Chondrocyte (in vitro differentiated cells): ENCODE data around the gene UTP4. TPM values are rescaled to one million over a fixed set of nuclear protein-coding genes. Genes with fewer than 3 reads are reported as not detected.

Source experiments
- DNase-seq: peaks from one replicate; pipeline ENCODE4 v3.0.0; 2021; ENCODE audit warnings: mixed read lengths, low spot score
- H3K27ac Mint-ChIP-seq: one replicate; pipeline ENCODE4 v1.8.0; 2021; ENCODE audit warnings: mild to moderate bottlenecking, moderate library complexity, mixed read lengths; ENCODE audit not compliant: unreplicated experiment
- H3K27me3 Mint-ChIP-seq: 2 replicates; pipeline ENCODE4 v1.8.0; 2021; ENCODE audit warnings: low read depth, mixed read lengths
- H3K36me3 Mint-ChIP-seq: 2 replicates; pipeline ENCODE4 v1.8.0; 2021; ENCODE audit warnings: low read depth, mixed read lengths
- H3K4me1 Mint-ChIP-seq: 2 replicates; pipeline ENCODE4 v1.8.0; 2021; ENCODE audit warnings: low read depth, mild to moderate bottlenecking, mixed read lengths
- H3K4me3 Mint-ChIP-seq: one replicate; pipeline ENCODE4 v1.8.0; 2021; ENCODE audit warnings: mild to moderate bottlenecking, moderate library complexity, mixed read lengths; ENCODE audit not compliant: unreplicated experiment
- H3K9me3 Mint-ChIP-seq: 2 replicates; pipeline ENCODE4 v1.8.0; 2021; ENCODE audit warnings: low read depth, mixed read lengths
- total RNA-seq: library from RNA; stranded (reverse); gene quantifications from 3 replicates; pipeline ENCODE4 v1.2.1, GENCODE V29; 2021
- TF ChIP-seq, protein P1 (sequence below): fragments of 200-600 bp; sonication (generic); IDR thresholded peaks from 2 replicates; pipeline ENCODE4 v1.5.0; 2021; ENCODE audit warnings: antibody characterized with exemption, mild to moderate bottlenecking, moderate library complexity

UTP4 gene
- total RNA-seq, 1 donor from 2014 or later = 37.2 TPM

DNA sequence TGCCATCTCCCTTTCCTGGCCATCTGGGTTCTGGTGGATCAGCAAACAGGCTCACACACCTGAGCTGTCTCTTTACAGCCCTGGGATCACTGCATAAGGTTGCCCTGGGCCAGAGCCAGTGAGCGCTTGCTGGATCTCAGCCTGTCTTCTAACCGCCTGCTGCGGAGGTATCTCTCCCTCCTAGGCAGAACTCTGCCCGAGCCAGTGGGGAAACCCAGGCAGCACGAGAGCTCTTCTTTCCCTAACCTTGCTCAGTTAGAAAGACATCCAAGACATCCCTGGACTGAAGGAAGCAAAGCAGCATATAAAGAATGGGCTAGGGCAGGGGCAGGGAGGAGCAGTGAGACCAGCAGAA, 20.6 kb upstream of the UTP4 start:
- peak; percentile 51 for DNase-seq
- Mint-ChIP-seq H3K9me3 (no peaks in the 10 kb centered on the region), H3K27me3 (no peaks in the 10 kb centered on the region), H3K4me3 (no peak overlapping the region), H3K27ac (no peak overlapping the region), H3K4me1 (peaks cover 12% of the 10 kb centered on the region), H3K36me3 (peaks cover 9% of the 10 kb centered on the region)
- TF ChIP-seq, protein P1, sequence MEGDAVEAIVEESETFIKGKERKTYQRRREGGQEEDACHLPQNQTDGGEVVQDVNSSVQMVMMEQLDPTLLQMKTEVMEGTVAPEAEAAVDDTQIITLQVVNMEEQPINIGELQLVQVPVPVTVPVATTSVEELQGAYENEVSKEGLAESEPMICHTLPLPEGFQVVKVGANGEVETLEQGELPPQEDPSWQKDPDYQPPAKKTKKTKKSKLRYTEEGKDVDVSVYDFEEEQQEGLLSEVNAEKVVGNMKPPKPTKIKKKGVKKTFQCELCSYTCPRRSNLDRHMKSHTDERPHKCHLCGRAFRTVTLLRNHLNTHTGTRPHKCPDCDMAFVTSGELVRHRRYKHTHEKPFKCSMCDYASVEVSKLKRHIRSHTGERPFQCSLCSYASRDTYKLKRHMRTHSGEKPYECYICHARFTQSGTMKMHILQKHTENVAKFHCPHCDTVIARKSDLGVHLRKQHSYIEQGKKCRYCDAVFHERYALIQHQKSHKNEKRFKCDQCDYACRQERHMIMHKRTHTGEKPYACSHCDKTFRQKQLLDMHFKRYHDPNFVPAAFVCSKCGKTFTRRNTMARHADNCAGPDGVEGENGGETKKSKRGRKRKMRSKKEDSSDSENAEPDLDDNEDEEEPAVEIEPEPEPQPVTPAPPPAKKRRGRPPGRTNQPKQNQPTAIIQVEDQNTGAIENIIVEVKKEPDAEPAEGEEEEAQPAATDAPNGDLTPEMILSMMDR = no peak

DNA sequence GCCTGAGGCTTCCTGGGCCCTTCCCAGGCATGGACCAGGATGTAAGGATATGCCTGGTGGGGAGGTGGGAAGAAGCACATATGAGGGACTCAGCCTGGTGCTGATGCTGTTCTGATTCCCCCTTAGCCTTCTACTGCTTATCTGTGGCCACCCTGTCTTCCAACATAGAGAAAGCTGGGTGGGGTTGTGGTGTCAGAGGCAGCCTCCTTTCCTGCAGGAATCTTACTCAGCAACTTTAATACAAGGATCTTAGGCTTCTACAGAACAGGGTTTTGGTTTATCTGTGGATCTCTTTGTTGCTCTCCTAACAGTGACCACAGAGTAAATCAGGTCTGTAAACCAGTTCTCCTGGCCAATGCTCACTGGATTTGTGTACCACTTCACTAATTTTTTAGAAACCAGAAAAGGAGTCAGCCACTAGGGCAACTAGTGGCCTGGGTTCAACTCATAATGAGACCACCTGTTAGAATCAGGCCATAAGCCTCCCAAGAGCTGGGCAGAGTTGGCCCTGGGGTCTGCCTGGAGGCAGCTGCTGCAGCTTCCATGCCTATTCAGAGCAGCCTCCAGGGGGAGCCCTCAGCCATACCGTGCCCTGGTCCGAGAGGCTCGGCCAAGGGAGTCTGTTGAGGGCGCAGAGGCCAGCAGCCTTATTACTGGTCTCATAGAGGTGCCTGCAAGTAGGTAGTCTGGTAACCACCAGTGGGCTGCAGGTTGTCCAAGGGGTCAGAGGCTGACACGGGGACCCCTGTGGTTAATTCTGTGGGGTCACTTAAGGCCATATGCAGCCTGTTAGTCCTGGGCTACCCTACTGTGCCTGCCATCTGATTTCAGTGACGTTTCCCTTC, 19.9 kb upstream of the UTP4 start:
- DNase-seq = peak; percentile 84
- TF ChIP-seq, protein P1 = peak; percentile 84
- peaks cover 7% of the 10 kb centered on the region for H3K4me1 Mint-ChIP-seq
- H3K27ac Mint-ChIP-seq = no peak overlapping the region
- peaks cover 9% of the 10 kb centered on the region for H3K36me3 Mint-ChIP-seq
- no peaks in the 10 kb centered on the region for H3K9me3 Mint-ChIP-seq
- H3K4me3 Mint-ChIP-seq = no peak overlapping the region
- H3K27me3 Mint-ChIP-seq = no peaks in the 10 kb centered on the region

- Mint-ChIP-seq H3K4me3 (no peak overlapping the region), H3K4me1 (peaks cover under 1% of the 10 kb centered on the region), H3K36me3 (peaks cover 13% of the 10 kb centered on the region), H3K27ac (no peak overlapping the region), H3K9me3 (no peaks in the 10 kb centered on the region), H3K27me3 (no peaks in the 10 kb centered on the region)
- TF ChIP-seq, protein P1 = no peak
- DNase-seq = peak; percentile 52
These were observed 19.2 kb upstream of the UTP4 start for GRCh38 chr16:69113216-69113615.

DNA sequence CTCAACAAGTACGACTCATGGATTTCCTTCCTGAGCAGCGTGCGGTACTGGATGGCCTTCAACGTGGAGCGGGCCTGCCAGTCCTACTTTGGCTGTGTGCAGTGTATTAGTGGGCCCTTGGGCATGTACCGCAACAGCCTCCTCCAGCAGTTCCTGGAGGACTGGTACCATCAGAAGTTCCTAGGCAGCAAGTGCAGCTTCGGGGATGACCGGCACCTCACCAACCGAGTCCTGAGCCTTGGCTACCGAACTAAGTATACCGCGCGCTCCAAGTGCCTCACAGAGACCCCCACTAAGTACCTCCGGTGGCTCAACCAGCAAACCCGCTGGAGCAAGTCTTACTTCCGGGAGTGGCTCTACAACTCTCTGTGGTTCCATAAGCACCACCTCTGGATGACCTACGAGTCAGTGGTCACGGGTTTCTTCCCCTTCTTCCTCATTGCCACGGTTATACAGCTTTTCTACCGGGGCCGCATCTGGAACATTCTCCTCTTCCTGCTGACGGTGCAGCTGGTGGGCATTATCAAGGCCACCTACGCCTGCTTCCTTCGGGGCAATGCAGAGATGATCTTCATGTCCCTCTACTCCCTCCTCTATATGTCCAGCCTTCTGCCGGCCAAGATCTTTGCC, 18.0 kb upstream of the UTP4 start:
- no peak overlapping the region for H3K4me3 Mint-ChIP-seq

DNA sequence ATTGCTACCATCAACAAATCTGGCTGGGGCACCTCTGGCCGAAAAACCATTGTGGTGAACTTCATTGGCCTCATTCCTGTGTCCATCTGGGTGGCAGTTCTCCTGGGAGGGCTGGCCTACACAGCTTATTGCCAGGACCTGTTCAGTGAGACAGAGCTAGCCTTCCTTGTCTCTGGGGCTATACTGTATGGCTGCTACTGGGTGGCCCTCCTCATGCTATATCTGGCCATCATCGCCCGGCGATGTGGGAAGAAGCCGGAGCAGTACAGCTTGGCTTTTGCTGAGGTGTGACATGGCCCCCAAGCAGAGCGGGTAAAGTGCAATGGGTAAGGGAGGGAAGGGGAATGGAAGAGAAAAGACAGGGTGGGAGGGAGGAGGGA, 17.5 kb upstream of the UTP4 start:
- H3K36me3 Mint-ChIP-seq = peaks cover 14% of the 10 kb centered on the region
- H3K4me3 Mint-ChIP-seq = no peak overlapping the region
- H3K27me3 Mint-ChIP-seq = no peaks in the 10 kb centered on the region
- DNase-seq = no peak
- TF ChIP-seq, protein P1 = no peak
- H3K9me3 Mint-ChIP-seq = no peaks in the 10 kb centered on the region
- H3K4me1 Mint-ChIP-seq = no peaks in the 10 kb centered on the region
- H3K27ac Mint-ChIP-seq = no peak overlapping the region

More for the DNA sequence above, 18.0 kb upstream of the UTP4 start:
- Mint-ChIP-seq H3K4me1 (no peaks in the 10 kb centered on the region), H3K9me3 (no peaks in the 10 kb centered on the region), H3K36me3 (peaks cover 17% of the 10 kb centered on the region), H3K27me3 (no peaks in the 10 kb centered on the region), H3K27ac (no peak overlapping the region)
- TF ChIP-seq, protein P1 = no peak
- DNase-seq = peak; percentile 51
